Mucosa of descending colon (tissue), 3 donors: ENCODE results near the gene RING1. TPM values are rescaled to one million over a fixed set of nuclear protein-coding genes. Genes with fewer than 3 reads are reported as not detected.

Experiments used
- ATAC-seq: fragments of 200-7000 bp; cut with Tn5 transposase; one replicate; pipeline ENCODE4 v1.9.1; 2020; ENCODE audit warnings: mild to moderate bottlenecking, moderate library complexity
- DNase-seq, 3 donors: peaks; one replicate each; pipeline ENCODE4 v3.0.0-alpha.2; 2020
- H3K36me3 ChIP-seq: fragments of 200-600 bp; one replicate; pipeline ENCODE4 v1.8.0; 2021; ENCODE audit warnings: low read depth, mild to moderate bottlenecking
- H3K4me1 ChIP-seq: fragments of 200-600 bp; one replicate; pipeline ENCODE4 v1.8.0; 2021; ENCODE audit warnings: low read depth, mild to moderate bottlenecking
- H3K4me3 ChIP-seq: fragments of 200-600 bp; one replicate; pipeline ENCODE4 v1.8.0; 2021; ENCODE audit warnings: mild to moderate bottlenecking
- H3K9me3 ChIP-seq: fragments of 200-600 bp; one replicate; pipeline ENCODE4 v1.8.0; 2021; ENCODE audit warnings: mild to moderate bottlenecking
- CTCF ChIP-seq: fragments of 200-600 bp; IDR thresholded peaks from one replicate; pipeline ENCODE4 v1.8.0; 2022; ENCODE audit warnings: antibody characterized with exemption, mild to moderate bottlenecking
- intact Hi-C, 2 donors: fragments of 100-400 bp; cut with DNase I in 1 of 2; cut with micrococcal nuclease in 1 of 2; formaldehyde crosslinking; loops; one replicate each; pipeline versions ENCODE4 v1.11.0 to v1.11.1; 2022; cut with DNase I, micrococcal nuclease
- total RNA-seq, 3 donors: library from RNA; stranded (reverse); fragmentation: NEBNext Ultra II Directional in 2 of 3; extraction: Animal tissue kit (Norgen Biotek cat#: 25700) in 2 of 3; gene quantifications; one replicate each; pipeline versions ENCODE4 v1.2.1 to v1.2.4, GENCODE V29; 2021 to 2023
- donor health status: DM: no; HTN: no; CAD: no; lungs with moderate emphysema.
- donor health status: DM: no; HTN: no; CAD: no.
- donor health status: DM: no; HTN: yes; CAD: no.

RING1 gene
- total RNA-seq, 3 donors from 2014 or later: 28.4 to 45.1 (median 30.3) TPM

- H3K4me3 ChIP-seq: no peak overlapping the region
- intact Hi-C loops: no loop called here
- H3K9me3 ChIP-seq: no peaks in the 10 kb centered on the region
- H3K36me3 ChIP-seq: no peaks in the 10 kb centered on the region
- ATAC-seq: no peak
- no peak for DNase-seq
- no peak for TF ChIP-seq CTCF
- H3K4me1 ChIP-seq: no peaks in the 10 kb centered on the region
Measured at GRCh38 chr6:33236328-33236727, 28.0 kb downstream of the RING1 start.

GRCh38 chr6:33236852-33237251, 28.6 kb downstream of the RING1 start:
- Histone ChIP-seq H3K36me3 (no peaks in the 10 kb centered on the region), H3K4me3 (no peak overlapping the region), H3K4me1 (no peaks in the 10 kb centered on the region), H3K9me3 (no peaks in the 10 kb centered on the region)
- ATAC-seq (no peak), DNase-seq (no peak)
- intact Hi-C loops: no loop called here
- no peak for TF ChIP-seq CTCF

GRCh38 chr6:33237741-33238140, 29.4 kb downstream of the RING1 start:
- Histone ChIP-seq H3K4me1 (no peaks in the 10 kb centered on the region), H3K9me3 (no peaks in the 10 kb centered on the region), H3K36me3 (no peaks in the 10 kb centered on the region), H3K4me3 (no peak overlapping the region)
- intact Hi-C loops: no loop called here
- ATAC-seq (no peak), DNase-seq (no peak)
- TF ChIP-seq CTCF: no peak

GRCh38 chr6:33241968-33242367, 33.7 kb downstream of the RING1 start:
- H3K36me3 ChIP-seq: no peaks in the 10 kb centered on the region
- ATAC-seq: no peak
- no peak overlapping the region for H3K4me3 ChIP-seq
- intact Hi-C loops: loop anchor here (10.0 kb wide), 2 partner anchors 127 to 227 kb away; no protein-coding TSS in a partner anchor
- H3K9me3 ChIP-seq: no peaks in the 10 kb centered on the region
- no peaks in the 10 kb centered on the region for H3K4me1 ChIP-seq
- no peak for DNase-seq
- TF ChIP-seq CTCF: no peak

- intact Hi-C loops: loop anchor here (10.0 kb wide), 2 partner anchors 129 to 229 kb away; no protein-coding TSS in a partner anchor
- ATAC-seq (no peak), DNase-seq (no peak)
- no peak for TF ChIP-seq CTCF
- peaks cover under 1% of the 10 kb centered on the region for H3K4me1 ChIP-seq
- H3K4me3 ChIP-seq: no peak overlapping the region
- no peaks in the 10 kb centered on the region for H3K36me3 ChIP-seq
- H3K9me3 ChIP-seq: no peaks in the 10 kb centered on the region
Measured at GRCh38 chr6:33243476-33243875, 35.2 kb downstream of the RING1 start.
